Activated CD4-positive, alpha-beta T cell treated with anti-CD3 and anti-CD28 coated beads for 48 hours (primary cell): ENCODE results near the gene RUVBL1.
"Not testable (repeated sequence)": the region's sequence is repeated elsewhere in the genome, so short reads cannot be mapped to it uniquely, and the experiment has no call there.

Source experiments
- DNase-seq: peaks from one replicate; pipeline ENCODE4 v3.0.0-alpha.2; 2020

RUVBL1 gene

GRCh38 chr3:128123538-128124368 is at the start of gene RUVBL1:
Gene RUVBL1, minus strand, starts transcription at chr3:128123812. Its CDS starts 88 bp downstream, at chr3:128123724.
- DNase-seq: peak; percentile 98

- DNase-seq: no peak
Measured at GRCh38 chr3:128173200-128173599, 49.6 kb upstream of the RUVBL1 start.

GRCh38 chr3:128170866-128171516 is 47.4 kb upstream of the RUVBL1 start:
- no peak for DNase-seq

GRCh38 chr3:128168836-128169235 is 45.2 kb upstream of the RUVBL1 start:
- DNase-seq: no peak

DNA sequence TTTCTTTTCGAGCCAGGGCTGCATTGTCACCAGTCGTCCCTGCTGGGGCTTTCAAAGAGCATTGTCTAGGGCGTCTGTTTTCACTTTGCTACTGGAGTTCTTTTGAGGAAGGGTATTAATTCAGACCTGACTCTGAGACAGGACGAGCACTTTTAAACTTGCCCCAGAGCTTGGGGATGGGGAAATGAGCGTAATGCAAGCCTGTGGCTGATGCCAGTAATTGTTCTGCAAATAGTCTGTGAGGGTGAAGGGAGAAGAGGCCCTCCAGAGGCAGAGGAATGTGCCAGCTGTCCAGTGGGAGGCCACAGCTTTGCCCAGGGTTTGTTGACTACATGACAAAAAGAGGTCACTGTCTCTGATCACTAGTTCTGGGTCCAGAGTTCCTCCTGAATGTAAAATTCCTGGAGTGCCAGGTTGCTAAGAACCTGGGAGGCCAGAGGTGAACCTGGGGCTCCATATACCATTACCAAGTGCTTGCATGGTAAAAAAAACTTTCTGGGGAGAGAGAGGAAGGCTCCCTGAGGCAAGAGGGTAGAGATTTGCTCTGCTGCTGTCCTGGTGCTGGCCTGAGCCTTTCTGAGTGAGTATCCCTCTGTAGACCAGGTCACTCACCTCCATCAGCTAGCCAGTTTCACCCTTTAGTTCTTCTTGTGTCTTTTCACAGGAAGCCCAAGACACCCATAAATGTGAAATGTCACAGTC is 44.5 kb upstream of the RUVBL1 start:
- no peak for DNase-seq

GRCh38 chr3:128167646-128167972 is 44.0 kb upstream of the RUVBL1 start:
- no peak for DNase-seq

- DNase-seq: no peak
Measured at GRCh38 chr3:128166971-128167453, 43.4 kb upstream of the RUVBL1 start.

- no peak for DNase-seq
Measured at GRCh38 chr3:128163432-128163831, 39.8 kb upstream of the RUVBL1 start.

DNA sequence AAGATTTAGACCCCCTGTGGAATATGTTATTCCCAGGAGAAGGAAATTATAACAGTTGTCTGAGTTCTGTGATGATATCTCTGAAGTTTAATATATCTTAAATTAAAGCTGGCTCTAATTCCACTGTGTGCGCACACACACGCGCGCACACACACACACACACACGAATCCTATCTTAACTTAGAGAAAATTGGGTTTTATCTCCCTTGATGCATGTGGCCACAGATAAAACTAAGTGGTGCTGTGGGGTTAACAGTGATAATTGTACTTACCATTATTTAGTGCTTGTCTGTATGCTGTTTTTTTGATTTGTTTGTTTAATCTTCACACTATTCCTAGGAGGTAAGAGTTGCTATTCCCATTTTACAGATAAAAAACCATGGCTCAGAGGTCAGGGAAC is 37.0 kb upstream of the RUVBL1 start:
- no peak for DNase-seq

GRCh38 chr3:128155616-128156360 is 32.2 kb upstream of the RUVBL1 start:
- no peak for DNase-seq

DNA sequence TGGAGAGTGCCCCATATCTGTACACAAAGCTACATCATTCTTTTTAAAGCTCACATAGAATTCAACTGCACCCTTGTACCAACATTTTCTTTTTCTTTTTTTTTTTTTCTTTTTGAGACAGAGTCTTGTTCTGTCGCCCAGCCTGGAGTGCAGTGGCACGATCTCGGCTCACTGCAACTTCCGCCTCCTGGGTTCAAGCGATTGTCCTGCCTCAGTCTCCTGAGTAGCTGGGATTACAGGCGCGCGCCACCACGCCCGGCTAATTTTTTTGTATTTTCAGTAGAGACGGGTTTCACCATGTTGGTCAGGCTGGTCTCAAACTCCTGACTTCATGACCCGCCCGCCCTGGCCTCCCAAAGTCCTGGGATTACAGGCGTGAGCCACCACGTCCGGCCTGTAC is 30.7 kb upstream of the RUVBL1 start:
- not testable (repeated sequence) for DNase-seq

DNA sequence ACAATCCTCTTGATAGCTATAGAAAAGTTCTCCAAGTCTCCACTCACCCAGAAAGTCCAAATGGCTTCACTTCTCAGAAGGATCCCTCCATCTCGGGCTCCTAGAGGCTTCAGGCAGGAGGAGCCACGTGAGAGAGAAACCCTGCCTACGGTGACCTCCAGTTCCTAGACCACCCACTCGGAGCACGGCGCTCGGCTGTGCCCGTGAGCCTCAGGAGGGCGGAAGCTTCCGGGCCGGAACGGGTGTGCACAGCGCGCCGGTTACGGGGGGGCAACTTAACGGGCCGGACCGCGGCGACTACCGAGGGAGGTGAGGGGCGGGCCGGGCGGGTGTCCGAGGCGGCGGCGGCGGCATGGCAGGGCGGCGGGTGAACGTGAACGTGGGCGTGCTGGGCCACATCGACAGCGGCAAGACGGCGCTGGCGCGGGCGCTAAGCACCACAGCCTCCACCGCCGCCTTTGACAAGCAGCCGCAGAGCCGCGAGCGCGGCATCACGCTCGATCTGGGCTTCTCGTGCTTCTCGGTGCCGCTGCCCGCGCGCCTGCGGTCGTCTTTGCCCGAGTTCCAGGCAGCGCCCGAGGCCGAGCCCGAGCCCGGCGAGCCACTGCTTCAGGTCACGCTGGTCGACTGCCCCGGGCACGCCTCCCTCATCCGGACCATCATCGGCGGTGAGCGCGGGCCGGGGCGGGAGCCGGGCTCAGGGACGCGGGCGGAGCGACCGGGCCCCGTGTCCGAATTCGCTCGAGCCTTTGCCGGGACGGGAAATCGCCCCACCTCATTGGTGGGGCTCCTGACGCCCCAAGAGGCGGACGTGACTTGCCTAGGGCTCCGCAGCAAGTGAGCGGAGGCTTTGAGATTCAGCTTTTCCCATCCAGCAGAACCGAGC is 29.8 kb upstream of the RUVBL1 start, which contains the start of gene EEFSEC:
TSS of gene EEFSEC (plus strand) at position 326 of the 886 bp plus-strand sequence. CDS start at position 353, 27 bp downstream.
- DNase-seq: peak; percentile 91

GRCh38 chr3:128152419-128153155 is 29.0 kb upstream of the RUVBL1 start:
- DNase-seq: no peak

DNA sequence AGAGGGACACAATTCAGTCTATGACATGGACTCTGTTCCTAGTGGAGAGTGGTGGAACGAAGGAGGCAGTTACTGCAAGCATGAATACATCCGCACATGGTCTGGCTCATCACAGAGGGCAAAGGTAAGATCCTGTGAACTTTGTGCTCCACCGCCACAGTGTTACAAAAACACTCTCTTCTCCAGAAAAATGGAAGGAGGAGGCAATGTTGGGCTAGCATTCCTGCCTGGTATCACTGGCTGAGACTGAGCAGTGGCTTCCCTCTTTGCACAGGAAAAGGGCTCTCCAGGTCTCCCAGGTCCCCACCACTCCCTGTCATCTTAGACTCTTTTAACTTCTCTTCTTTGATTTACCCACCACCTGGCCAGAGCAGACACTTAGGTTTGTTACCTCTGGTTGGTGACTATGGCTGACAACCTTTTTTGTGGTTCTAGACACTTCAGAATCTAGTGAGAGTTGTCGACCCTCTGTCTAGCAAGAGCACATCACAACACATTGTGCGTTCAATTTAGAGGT is 28.2 kb upstream of the RUVBL1 start:
- DNase-seq: no peak

- no peak for DNase-seq
Measured at GRCh38 chr3:128149650-128150049, 26.0 kb upstream of the RUVBL1 start.

DNA sequence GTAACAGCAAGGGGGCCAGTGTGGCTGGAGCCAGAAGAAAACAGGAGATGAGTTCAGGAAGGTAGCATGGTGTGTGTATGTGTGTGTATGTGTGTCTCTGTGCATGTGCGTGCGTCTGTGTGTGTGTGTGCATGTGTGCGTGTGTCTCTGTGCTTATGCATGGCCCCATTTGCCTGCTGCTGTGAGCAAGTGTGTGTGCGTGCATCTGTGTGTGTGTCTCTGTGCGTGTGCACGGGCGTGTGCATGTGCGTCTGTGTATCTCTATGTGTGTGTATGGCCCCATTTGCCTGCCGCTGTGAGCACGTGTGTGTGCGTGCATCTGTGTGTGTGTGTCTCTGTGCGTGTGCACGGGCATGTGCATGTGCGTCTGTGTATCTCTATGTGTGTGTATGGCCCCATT is 22.6 kb upstream of the RUVBL1 start:
- no peak for DNase-seq

- DNase-seq: no peak
Measured at GRCh38 chr3:128145279-128145678, 21.7 kb upstream of the RUVBL1 start.

GRCh38 chr3:128144512-128145187 is 21.0 kb upstream of the RUVBL1 start:
- DNase-seq: no peak

- DNase-seq: no peak
Measured at GRCh38 chr3:128143496-128143895, 19.9 kb upstream of the RUVBL1 start.

GRCh38 chr3:128133273-128133883 is 9.8 kb upstream of the RUVBL1 start:
- DNase-seq: peak; percentile 41
